C4-2B (cell line): ENCODE data around the gene GPR63.

Source experiments
- CTCF ChIP-seq: fragments of 450-650 bp; conservative IDR thresholded peaks from 2 replicates; pipeline ENCODE4 v1.5.1; 2017; ENCODE audit warnings: mild to moderate bottlenecking
- ZFX ChIP-seq: fragments of 450-650 bp; IDR thresholded peaks from 2 replicates; pipeline ENCODE4 v1.6.1; 2017

DNA sequence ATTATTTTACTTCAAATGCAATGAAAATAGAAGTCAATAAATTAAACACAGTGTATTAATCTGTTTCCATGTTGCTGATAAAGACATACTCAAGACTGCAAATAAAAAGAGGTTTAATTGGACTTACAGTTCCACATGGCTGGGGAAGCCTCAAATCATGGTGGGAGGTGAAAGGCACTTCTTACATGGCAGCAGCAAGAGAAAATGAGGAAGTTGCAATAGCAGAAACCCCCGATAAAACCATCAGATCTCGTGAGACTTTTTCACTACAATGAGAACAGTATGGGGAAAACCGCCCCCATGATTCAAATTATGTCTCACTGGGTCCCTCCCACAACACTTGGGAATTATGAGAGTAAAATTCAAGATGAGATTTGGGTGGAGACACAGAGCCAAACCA, 82.2 kb downstream of the GPR63 start:
- TF ChIP-seq CTCF (no peak), ZFX (no peak)
